NAMALWA (cell line): ENCODE data around the gene NAXD.
"Not testable (repeated sequence)": the region's sequence is repeated elsewhere in the genome, so short reads cannot be mapped to it uniquely, and the experiment has no call there.

Experiments used
- DNase-seq: peaks from one replicate; pipeline ENCODE4 v3.0.0-alpha.2; 2015; ENCODE audit warnings: low spot score

The NAXD gene

GRCh38 chr13:110615322-110616102, at the start of gene NAXD:
Gene NAXD (plus strand): TSS chr13:110615545. CDS start chr13:110615602, 57 bp downstream.
- peak; percentile 75 for DNase-seq

GRCh38 chr13:110566171-110566570, 49.2 kb upstream of the NAXD start:
- no peak for DNase-seq

- no peak for DNase-seq
Observed at GRCh38 chr13:110568612-110569011, 46.7 kb upstream of the NAXD start.

GRCh38 chr13:110569962-110570361, 45.4 kb upstream of the NAXD start:
- DNase-seq, result not testable (repeated sequence)

GRCh38 chr13:110570886-110571285, 44.5 kb upstream of the NAXD start:
- DNase-seq, result no peak

- DNase-seq, result no peak
Observed at GRCh38 chr13:110571896-110572777, 43.2 kb upstream of the NAXD start.

GRCh38 chr13:110572778-110573118, 42.6 kb upstream of the NAXD start:
- DNase-seq, result no peak

GRCh38 chr13:110574161-110574560, 41.2 kb upstream of the NAXD start:
- DNase-seq, result no peak

- no peak for DNase-seq
Observed at GRCh38 chr13:110575322-110576069, 39.8 kb upstream of the NAXD start.

- no peak for DNase-seq
Observed at GRCh38 chr13:110576070-110576394, 39.3 kb upstream of the NAXD start.

GRCh38 chr13:110576736-110577476, 38.4 kb upstream of the NAXD start:
- no peak for DNase-seq

- no peak for DNase-seq
Observed at GRCh38 chr13:110578363-110578762, 37.0 kb upstream of the NAXD start.

- DNase-seq, result no peak
Observed at GRCh38 chr13:110580800-110581199, 34.5 kb upstream of the NAXD start.

GRCh38 chr13:110581506-110582185, 33.7 kb upstream of the NAXD start:
- DNase-seq, result no peak

- no peak for DNase-seq
Observed at GRCh38 chr13:110582421-110582954, 32.9 kb upstream of the NAXD start.

- DNase-seq, result no peak
Observed at GRCh38 chr13:110583178-110583865, 32.0 kb upstream of the NAXD start.

- no peak for DNase-seq
Observed at GRCh38 chr13:110589793-110590390, 25.5 kb upstream of the NAXD start.

GRCh38 chr13:110590577-110590976, 24.8 kb upstream of the NAXD start:
- no peak for DNase-seq

- DNase-seq, result no peak
Observed at GRCh38 chr13:110592665-110593064, 22.7 kb upstream of the NAXD start.
